H1 (cell line): ENCODE data around the gene CDH2. TPM values are rescaled to one million over a fixed set of nuclear protein-coding genes. Genes with fewer than 3 reads are reported as not detected.

Experiments used
- CTCF ChIA-PET: fragments of 300-600 bp; sonication (Branson Sonifier 250); formaldehyde crosslinking; loops from one replicate; lab custom pipeline; 2021; ENCODE audit not compliant: partially characterized antibody; lab: Charles Lee
- POLR2A ChIA-PET: fragments of 300-600 bp; sonication (Branson Sonifier 250); formaldehyde crosslinking; loops from one replicate; lab custom pipeline; 2021; ENCODE audit warnings: inconsistent platforms; ENCODE audit not compliant: partially characterized antibody; lab: Charles Lee
- DNase-seq, 2 experiments: peaks; one replicate each; pipeline versions ENCODE4 v3.0.0 to v3.0.0-alpha.2; 2010 to 2022; ENCODE audit warnings: low spot score in 2 of 2, low read depth in 1 of 2, mixed read lengths in 1 of 2
- FAIRE-seq: peaks from 2 replicates; lab custom pipeline; 2011; peaks lifted over from hg19 to GRCh38; lab: Jason Lieb, UNC
- H2AFZ ChIP-seq: 2 replicates; pipeline ENCODE4 v1.8.1; 2012; ENCODE audit warnings: low read length, inconsistent platforms
- H2AK5ac ChIP-seq: 2 replicates; pipeline ENCODE4 v1.6.1; 2013; ENCODE audit warnings: low read depth, low read length
- H2BK120ac ChIP-seq: replicated peaks from 2 replicates; pipeline ENCODE3; 2013; ENCODE audit warnings: low read depth, low read length, inconsistent platforms
- H2BK12ac ChIP-seq: 2 replicates; pipeline ENCODE4 v1.6.1; 2013; ENCODE audit warnings: low read depth, low read length
- H2BK15ac ChIP-seq: 2 replicates; pipeline ENCODE4 v1.6.1; 2013; ENCODE audit warnings: low read length
- H2BK20ac ChIP-seq: 2 replicates; pipeline ENCODE4 v1.6.1; 2013; ENCODE audit warnings: low read length
- H2BK5ac ChIP-seq: 2 replicates; pipeline ENCODE4 v1.6.1; 2013; ENCODE audit warnings: low read depth, low read length
- H3K14ac ChIP-seq: 2 replicates; pipeline ENCODE4 v1.6.1; 2013; ENCODE audit warnings: inconsistent platforms; ENCODE audit not compliant: insufficient read length
- H3K18ac ChIP-seq: 2 replicates; pipeline ENCODE4 v1.6.1; 2013; ENCODE audit warnings: low read length; ENCODE audit errors: extremely low read depth
- H3K23ac ChIP-seq: 2 replicates; pipeline ENCODE4 v1.6.1; 2013; ENCODE audit warnings: inconsistent platforms; ENCODE audit not compliant: insufficient read length
- H3K23me2 ChIP-seq: 2 replicates; pipeline ENCODE4 v1.6.1; 2013; ENCODE audit warnings: low read depth, low read length
- H3K27ac ChIP-seq: 2 replicates; pipeline ENCODE4 v1.6.1; 2011; ENCODE audit warnings: low read depth, low read length, inconsistent platforms
- H3K27me3 ChIP-seq, 4 experiments: replicated peaks in 1 of 4; 1 replicate in 1 of 4; 2 replicates in 3 of 4; pipeline versions ENCODE4 v1.6.1 to v1.8.1; 2011 to 2013; ENCODE audit warnings: low read length in 3 of 4, mild to moderate bottlenecking in 3 of 4, inconsistent platforms in 2 of 4, mixed read lengths in 2 of 4, moderate library complexity in 1 of 4; ENCODE audit not compliant: control insufficient read depth in 3 of 4, insufficient read depth in 3 of 4; ENCODE audit errors: extremely low read depth in 1 of 4
- H3K36me3 ChIP-seq, 4 experiments: 2 replicates each; pipeline versions ENCODE4 v1.6.1 to v1.8.1; 2011 to 2013; ENCODE audit warnings: mild to moderate bottlenecking in 4 of 4, low read length in 3 of 4, moderate library complexity in 2 of 4, control low read depth in 1 of 4, inconsistent platforms in 1 of 4; ENCODE audit not compliant: insufficient read depth in 4 of 4, control insufficient read depth in 2 of 4
- H3K4ac ChIP-seq: replicated peaks from 2 replicates; pipeline ENCODE3; 2013; ENCODE audit warnings: low read length, low read depth, mixed read lengths, inconsistent platforms; ENCODE audit not compliant: insufficient read length
- H3K4me1 ChIP-seq, 4 experiments: replicated peaks in 1 of 4; 1 replicate in 1 of 4; 2 replicates in 3 of 4; pipeline versions ENCODE4 v1.6.1 to v1.8.1; 2011 to 2013; ENCODE audit warnings: low read length in 3 of 4, inconsistent platforms in 2 of 4, mixed read lengths in 1 of 4; ENCODE audit not compliant: insufficient read depth in 4 of 4, control insufficient read depth in 3 of 4
- H3K4me2 ChIP-seq, 2 experiments: 2 replicates each; pipeline versions ENCODE4 v1.6.1 to v1.8.1; 2011 to 2013; ENCODE audit warnings: low read depth in 2 of 2, low read length in 2 of 2, control low read depth in 1 of 2, inconsistent platforms in 1 of 2, mild to moderate bottlenecking in 1 of 2; ENCODE audit not compliant: insufficient read depth in 1 of 2
- H3K4me3 ChIP-seq, 4 experiments: fragments of 200-600, 300-600 bp in 1 of 4; sonication (generic), shearing (Covaris generic), sonication (Bioruptor Twin) in 1 of 4; 2 replicates each; pipeline versions ENCODE4 v1.5.1 to v1.8.1; 2011 to 2016; ENCODE audit warnings: low read length in 4 of 4, low read depth in 3 of 4, control low read depth in 2 of 4, inconsistent platforms in 2 of 4, mild to moderate bottlenecking in 2 of 4, mixed read lengths in 1 of 4, moderate library complexity in 1 of 4; ENCODE audit not compliant: insufficient read depth in 2 of 4; ENCODE audit errors: extremely low read depth in 1 of 4
- H3K56ac ChIP-seq: replicated peaks from 2 replicates; pipeline ENCODE3; 2013; ENCODE audit warnings: low read depth, mild to moderate bottlenecking, mixed read lengths, low read length, inconsistent platforms; ENCODE audit not compliant: insufficient read length
- H3K79me1 ChIP-seq: 2 replicates; pipeline ENCODE4 v1.6.1; 2013; ENCODE audit warnings: low read depth, low read length, control low read depth
- H3K79me2 ChIP-seq, 2 experiments: 2 replicates each; pipeline versions ENCODE4 v1.6.1 to v1.8.1; 2012 to 2013; ENCODE audit warnings: low read length in 2 of 2, mild to moderate bottlenecking in 2 of 2, inconsistent platforms in 1 of 2; ENCODE audit not compliant: insufficient read depth in 2 of 2, control insufficient read depth in 1 of 2
- H3K9ac ChIP-seq, 4 experiments: replicated peaks in 1 of 4; 1 replicate in 1 of 4; 2 replicates in 3 of 4; pipeline versions ENCODE4 v1.6.1 to v1.8.1; 2011 to 2013; ENCODE audit warnings: low read depth in 3 of 4, low read length in 3 of 4, control low read depth in 2 of 4, mild to moderate bottlenecking in 2 of 4, moderate library complexity in 2 of 4, inconsistent platforms in 1 of 4; ENCODE audit errors: extremely low read depth in 1 of 4
- H3K9me3 ChIP-seq, 2 experiments: 2 replicates each; pipeline versions ENCODE4 v1.6.1 to v1.8.1; 2012 to 2013; ENCODE audit warnings: mild to moderate bottlenecking in 2 of 2, moderate library complexity in 2 of 2, control low read depth in 1 of 2, inconsistent platforms in 1 of 2, low read depth in 1 of 2, low read length in 1 of 2, mixed read lengths in 1 of 2; ENCODE audit not compliant: insufficient read depth in 2 of 2
- H4K20me1 ChIP-seq, 2 experiments: replicated peaks in 1 of 2; 2 replicates each; pipeline versions ENCODE3 to v1.8.1; 2011 to 2013; ENCODE audit warnings: inconsistent platforms in 2 of 2, low read length in 2 of 2, mild to moderate bottlenecking in 1 of 2; ENCODE audit not compliant: insufficient read depth in 2 of 2, control insufficient read depth in 1 of 2
- H4K5ac ChIP-seq: 2 replicates; pipeline ENCODE4 v1.6.1; 2013; ENCODE audit warnings: low read length, low read depth, mixed read lengths, inconsistent platforms; ENCODE audit not compliant: insufficient read length
- H4K8ac ChIP-seq: 2 replicates; pipeline ENCODE4 v1.8.0; 2013; ENCODE audit warnings: mild to moderate bottlenecking, moderate library complexity, low read length, inconsistent platforms; ENCODE audit not compliant: insufficient read depth; ENCODE audit errors: extremely low read depth
- H4K91ac ChIP-seq: replicated peaks from 2 replicates; pipeline ENCODE3; 2013; ENCODE audit warnings: low read length, mixed read lengths, inconsistent platforms; ENCODE audit not compliant: insufficient read length
- BACH1 ChIP-seq: IDR thresholded peaks from 2 replicates; pipeline ENCODE4 v1.6.1; 2012; ENCODE audit warnings: low read length, improper control_type of control experiment
- CBX8 ChIP-seq: fragments of 300-800, 300-1000 bp; sonication (generic); IDR thresholded peaks from 2 replicates; pipeline ENCODE4 v1.7.1; 2016; ENCODE audit warnings: low read depth, low read length, borderline replicate concordance
- EZH2 ChIP-seq: fragments of 200-600 bp; sonication (generic); IDR thresholded peaks from 2 replicates; pipeline ENCODE4 v1.7.1; 2012; ENCODE audit warnings: low read depth, mild to moderate bottlenecking, moderate library complexity, low read length, inconsistent platforms; ENCODE audit not compliant: severe bottlenecking
- JUN ChIP-seq: IDR thresholded peaks from 2 replicates; pipeline ENCODE4 v1.6.1; 2011; ENCODE audit warnings: low read depth, mild to moderate bottlenecking, improper control_type of control experiment, low read length
- RBBP5 ChIP-seq: IDR thresholded peaks from 2 replicates; pipeline ENCODE4 v1.7.1; 2012; ENCODE audit warnings: low read depth, mild to moderate bottlenecking, inconsistent platforms, low read length, moderate library complexity, borderline replicate concordance
- RXRA ChIP-seq: IDR thresholded peaks from 2 replicates; pipeline ENCODE4 v1.6.1; 2011; ENCODE audit warnings: low read depth, mild to moderate bottlenecking, low read length, moderate library complexity; ENCODE audit not compliant: insufficient read depth
- SP1 ChIP-seq: IDR thresholded peaks from 2 replicates; pipeline ENCODE4 v1.6.1; 2011; ENCODE audit warnings: low read depth, low read length
- SRF ChIP-seq: IDR thresholded peaks from 2 replicates; pipeline ENCODE4 v1.6.1; 2011; ENCODE audit warnings: mild to moderate bottlenecking, low read depth, low read length, moderate library complexity
- WGBS, 2 experiments: shearing (Covaris generic) in 1 of 2; methylation state at CpG; one replicate each; pipeline versions ENCODE4 v1.1.6 to v1.1.7; 2013 to 2015; ENCODE audit warnings: low lambda C conversion rate in 2 of 2, mixed read lengths in 2 of 2, inconsistent platforms in 1 of 2, low coverage in 1 of 2, missing lambda C conversion rate in 1 of 2; ENCODE audit not compliant: insufficient replicate concordance in 2 of 2, insufficient coverage in 1 of 2, insufficient read length in 1 of 2; ENCODE audit errors: extremely low coverage in 1 of 2, missing lambda C conversion rate in 1 of 2; 5-methylcytosine and 5-hydroxymethylcytosine counted together
- polyA plus RNA-seq, 7 experiments: library from polyadenylated mRNA; depleted of rRNA in 3 of 7; stranded (reverse) in 5 of 7; unstranded in 2 of 7; fragments of >200 nt in 5 of 7; fragments of 200-250 nt in 2 of 7; gene quantifications; 1 replicate in 5 of 7; 2 replicates in 1 of 7; 4 replicates in 1 of 7; pipeline versions ENCODE4 v1.2.1 to v1.2.3, GENCODE V29; 2011 to 2013; ENCODE audit warnings: missing spikeins in 2 of 7, mixed read lengths in 2 of 7
- total RNA-seq: library from RNA; stranded (reverse); fragmentation: NEBNext Ultra II Directional; extraction: Animal tissue kit (Norgen Biotek cat#: 25700); gene quantifications from 2 replicates; pipeline ENCODE4 v1.2.1, GENCODE V29; 2021
- TF ChIP-seq, protein P1 (sequence below), 3 experiments: IDR thresholded peaks; 1 replicate in 2 of 3; 2 replicates in 1 of 3; pipeline versions ENCODE4 v1.5.1 to v1.6.1; 2011; ENCODE audit warnings: low read length in 3 of 3, mild to moderate bottlenecking in 3 of 3, inconsistent platforms in 2 of 3, low read depth in 1 of 3, moderate library complexity in 1 of 3; ENCODE audit not compliant: insufficient read depth in 1 of 3; ENCODE audit errors: control extremely low read depth in 1 of 3
- TF ChIP-seq, protein P2 (sequence below): IDR thresholded peaks from 2 replicates; pipeline ENCODE4 v1.6.1; 2011; ENCODE audit warnings: low read length, improper control_type of control experiment

Gene CDH2
- total and polyA plus RNA-seq, 2 of the 8 experiments (the other 6 are each of a cell fraction or from before 2014, with no cell fraction given): 15.0 to 56.5 TPM

DNA sequence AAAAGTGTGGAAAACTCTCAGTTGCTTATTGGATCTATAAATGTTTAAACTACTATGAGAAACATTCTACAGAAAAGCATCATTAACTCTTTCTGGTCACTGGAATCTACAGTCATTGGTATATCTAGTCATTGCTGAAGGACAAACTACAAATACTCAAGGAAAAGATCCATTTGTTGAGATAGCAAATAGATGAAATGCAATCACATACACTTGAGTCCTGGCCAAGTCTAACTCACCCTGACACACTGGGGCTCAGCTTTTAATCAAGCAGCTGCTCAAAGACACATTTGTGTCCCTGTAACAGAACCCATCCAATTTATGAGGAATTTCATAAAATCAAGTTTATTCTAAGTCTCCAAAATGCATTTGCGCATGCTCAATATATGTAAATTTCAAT, 68.7 kb downstream of the CDH2 start:
- H4K5ac ChIP-seq: no peak overlapping the region
- no peak overlapping the region for H2BK12ac ChIP-seq
- ChIA-PET CTCF (no interaction called here), POLR2A (no interaction called here)
- no peak overlapping the region for H3K14ac ChIP-seq
- no peak overlapping the region for H2BK20ac ChIP-seq
- no peak overlapping the region for H3K4me3 ChIP-seq
- H3K9me3 ChIP-seq: no peaks in the 10 kb centered on the region
- H3K18ac ChIP-seq: no peak overlapping the region
- WGBS, 2 experiments: 88% methylated on average over 1 of the region's 1 CpG; no CpG with 5 or more reads in 1 of the 2 experiments
- H3K27me3 ChIP-seq: no peaks in the 10 kb centered on the region
- H3K79me2 ChIP-seq: no peaks in the 10 kb centered on the region
- no peak overlapping the region for H2AFZ ChIP-seq
- H3K23me2 ChIP-seq: no peaks in the 10 kb centered on the region
- H4K20me1 ChIP-seq: no peaks in the 10 kb centered on the region
- H2BK5ac ChIP-seq: no peak overlapping the region
- H3K36me3 ChIP-seq: no peaks in the 10 kb centered on the region
- H3K4me2 ChIP-seq: no peak overlapping the region
- no peaks in the 10 kb centered on the region for H3K79me1 ChIP-seq
- no peak overlapping the region for H2BK120ac ChIP-seq
- peaks cover 1 to 15% (median 7%) of the 10 kb centered on the region in 4 experiments; a peak in 4 of 7 replicates for H3K4me1 ChIP-seq
- no peak overlapping the region for H4K8ac ChIP-seq
- FAIRE-seq (no peak), DNase-seq (no peak)
- H2BK15ac ChIP-seq: no peak overlapping the region
- H3K4ac ChIP-seq: no peak overlapping the region
- no peak overlapping the region for H3K56ac ChIP-seq
- H3K9ac ChIP-seq: no peak overlapping the region
- H3K27ac ChIP-seq: no peak overlapping the region
- H4K91ac ChIP-seq: no peak overlapping the region
- H3K23ac ChIP-seq: no peak overlapping the region
- H2AK5ac ChIP-seq: no peak overlapping the region
- no peak for TF ChIP-seq RXRA
- TF ChIP-seq RBBP5: no peak
- TF ChIP-seq CBX8: no peak
- no peak for TF ChIP-seq EZH2
- TF ChIP-seq JUN: no peak
- no peak for TF ChIP-seq SRF
- TF ChIP-seq SP1: no peak
- TF ChIP-seq, protein P1, sequence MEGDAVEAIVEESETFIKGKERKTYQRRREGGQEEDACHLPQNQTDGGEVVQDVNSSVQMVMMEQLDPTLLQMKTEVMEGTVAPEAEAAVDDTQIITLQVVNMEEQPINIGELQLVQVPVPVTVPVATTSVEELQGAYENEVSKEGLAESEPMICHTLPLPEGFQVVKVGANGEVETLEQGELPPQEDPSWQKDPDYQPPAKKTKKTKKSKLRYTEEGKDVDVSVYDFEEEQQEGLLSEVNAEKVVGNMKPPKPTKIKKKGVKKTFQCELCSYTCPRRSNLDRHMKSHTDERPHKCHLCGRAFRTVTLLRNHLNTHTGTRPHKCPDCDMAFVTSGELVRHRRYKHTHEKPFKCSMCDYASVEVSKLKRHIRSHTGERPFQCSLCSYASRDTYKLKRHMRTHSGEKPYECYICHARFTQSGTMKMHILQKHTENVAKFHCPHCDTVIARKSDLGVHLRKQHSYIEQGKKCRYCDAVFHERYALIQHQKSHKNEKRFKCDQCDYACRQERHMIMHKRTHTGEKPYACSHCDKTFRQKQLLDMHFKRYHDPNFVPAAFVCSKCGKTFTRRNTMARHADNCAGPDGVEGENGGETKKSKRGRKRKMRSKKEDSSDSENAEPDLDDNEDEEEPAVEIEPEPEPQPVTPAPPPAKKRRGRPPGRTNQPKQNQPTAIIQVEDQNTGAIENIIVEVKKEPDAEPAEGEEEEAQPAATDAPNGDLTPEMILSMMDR (IDR thresholded peaks at IDR 0.05; ENCODE audit: control extremely low read depth in 1 of 3, insufficient read depth in 1 of 3, low read depth in 1 of 3, low read length in 3 of 3): no peak
- no peak for TF ChIP-seq BACH1
- TF ChIP-seq, protein P2, sequence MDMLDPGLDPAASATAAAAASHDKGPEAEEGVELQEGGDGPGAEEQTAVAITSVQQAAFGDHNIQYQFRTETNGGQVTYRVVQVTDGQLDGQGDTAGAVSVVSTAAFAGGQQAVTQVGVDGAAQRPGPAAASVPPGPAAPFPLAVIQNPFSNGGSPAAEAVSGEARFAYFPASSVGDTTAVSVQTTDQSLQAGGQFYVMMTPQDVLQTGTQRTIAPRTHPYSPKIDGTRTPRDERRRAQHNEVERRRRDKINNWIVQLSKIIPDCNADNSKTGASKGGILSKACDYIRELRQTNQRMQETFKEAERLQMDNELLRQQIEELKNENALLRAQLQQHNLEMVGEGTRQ: no peak
